ENCODE measurements around the gene TBC1D10A.
A peak's percentile ranks its signal among the peaks of the same experiment; 100 is the strongest.

TBC1D10A gene, protein sequence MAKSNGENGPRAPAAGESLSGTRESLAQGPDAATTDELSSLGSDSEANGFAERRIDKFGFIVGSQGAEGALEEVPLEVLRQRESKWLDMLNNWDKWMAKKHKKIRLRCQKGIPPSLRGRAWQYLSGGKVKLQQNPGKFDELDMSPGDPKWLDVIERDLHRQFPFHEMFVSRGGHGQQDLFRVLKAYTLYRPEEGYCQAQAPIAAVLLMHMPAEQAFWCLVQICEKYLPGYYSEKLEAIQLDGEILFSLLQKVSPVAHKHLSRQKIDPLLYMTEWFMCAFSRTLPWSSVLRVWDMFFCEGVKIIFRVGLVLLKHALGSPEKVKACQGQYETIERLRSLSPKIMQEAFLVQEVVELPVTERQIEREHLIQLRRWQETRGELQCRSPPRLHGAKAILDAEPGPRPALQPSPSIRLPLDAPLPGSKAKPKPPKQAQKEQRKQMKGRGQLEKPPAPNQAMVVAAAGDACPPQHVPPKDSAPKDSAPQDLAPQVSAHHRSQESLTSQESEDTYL

DNA sequence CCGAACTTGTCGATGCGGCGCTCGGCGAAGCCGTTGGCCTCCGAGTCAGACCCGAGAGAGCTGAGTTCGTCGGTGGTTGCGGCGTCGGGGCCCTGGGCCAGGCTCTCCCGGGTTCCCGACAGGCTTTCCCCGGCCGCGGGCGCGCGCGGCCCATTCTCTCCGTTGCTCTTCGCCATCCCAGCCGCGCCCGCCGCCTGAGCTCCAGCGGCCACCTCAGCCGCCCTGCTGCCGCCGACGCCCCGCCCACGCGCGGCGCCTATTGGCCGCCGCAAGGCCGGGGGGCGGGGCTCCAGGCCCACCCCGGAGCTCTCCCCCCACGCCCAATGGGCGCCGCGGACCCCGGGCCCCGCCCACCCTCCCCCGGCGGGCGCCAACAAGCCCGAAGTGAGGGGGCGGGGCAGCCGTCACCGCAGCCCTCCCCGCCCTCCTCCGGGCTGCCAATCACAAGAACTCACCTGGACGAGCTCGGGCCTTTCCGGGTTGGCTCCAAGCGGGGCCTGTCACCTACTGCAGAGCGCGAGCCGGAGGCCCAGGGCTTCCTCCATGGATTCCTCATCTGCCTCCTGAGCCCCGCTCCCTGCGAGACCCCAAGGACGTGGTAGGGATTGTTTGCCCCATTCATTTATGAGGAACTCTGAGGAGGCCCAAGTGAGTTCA is at the start of gene TBC1D10A:
Gene TBC1D10A, minus strand, starts transcription at position 236 of the 657 bp plus-strand sequence. Its CDS starts 60 bp downstream, at position 176.
- DNase-seq = peak in 54 of 56 donors; percentile 21 to 92 (median 70)

DNA sequence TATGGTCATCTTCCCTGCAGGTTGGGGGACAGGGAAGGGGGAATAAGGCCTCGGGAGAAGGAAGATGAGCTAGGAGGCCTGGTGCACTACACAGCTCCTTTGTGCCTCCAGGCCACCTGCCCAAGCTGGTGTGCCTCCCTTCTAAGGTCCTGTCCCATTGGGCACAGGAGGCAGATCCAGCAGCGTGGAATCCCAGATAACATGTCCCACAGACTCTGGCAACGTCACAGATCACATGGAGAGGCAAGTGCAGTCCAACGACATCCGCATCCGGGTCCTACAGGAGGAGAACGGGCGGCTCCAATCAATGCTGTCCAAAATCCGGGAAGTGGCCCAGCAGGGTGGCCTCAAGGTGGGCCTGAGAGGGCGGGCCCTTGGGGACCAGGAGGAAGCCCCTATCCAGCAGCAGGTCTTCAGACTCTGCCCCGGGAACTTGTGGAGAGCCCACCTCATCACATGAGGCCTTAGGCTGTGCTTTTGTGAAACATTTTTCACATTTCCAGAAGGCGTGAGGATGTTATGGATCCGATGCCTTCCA is 48.6 kb upstream of the TBC1D10A start:
- no peak for DNase-seq

DNA sequence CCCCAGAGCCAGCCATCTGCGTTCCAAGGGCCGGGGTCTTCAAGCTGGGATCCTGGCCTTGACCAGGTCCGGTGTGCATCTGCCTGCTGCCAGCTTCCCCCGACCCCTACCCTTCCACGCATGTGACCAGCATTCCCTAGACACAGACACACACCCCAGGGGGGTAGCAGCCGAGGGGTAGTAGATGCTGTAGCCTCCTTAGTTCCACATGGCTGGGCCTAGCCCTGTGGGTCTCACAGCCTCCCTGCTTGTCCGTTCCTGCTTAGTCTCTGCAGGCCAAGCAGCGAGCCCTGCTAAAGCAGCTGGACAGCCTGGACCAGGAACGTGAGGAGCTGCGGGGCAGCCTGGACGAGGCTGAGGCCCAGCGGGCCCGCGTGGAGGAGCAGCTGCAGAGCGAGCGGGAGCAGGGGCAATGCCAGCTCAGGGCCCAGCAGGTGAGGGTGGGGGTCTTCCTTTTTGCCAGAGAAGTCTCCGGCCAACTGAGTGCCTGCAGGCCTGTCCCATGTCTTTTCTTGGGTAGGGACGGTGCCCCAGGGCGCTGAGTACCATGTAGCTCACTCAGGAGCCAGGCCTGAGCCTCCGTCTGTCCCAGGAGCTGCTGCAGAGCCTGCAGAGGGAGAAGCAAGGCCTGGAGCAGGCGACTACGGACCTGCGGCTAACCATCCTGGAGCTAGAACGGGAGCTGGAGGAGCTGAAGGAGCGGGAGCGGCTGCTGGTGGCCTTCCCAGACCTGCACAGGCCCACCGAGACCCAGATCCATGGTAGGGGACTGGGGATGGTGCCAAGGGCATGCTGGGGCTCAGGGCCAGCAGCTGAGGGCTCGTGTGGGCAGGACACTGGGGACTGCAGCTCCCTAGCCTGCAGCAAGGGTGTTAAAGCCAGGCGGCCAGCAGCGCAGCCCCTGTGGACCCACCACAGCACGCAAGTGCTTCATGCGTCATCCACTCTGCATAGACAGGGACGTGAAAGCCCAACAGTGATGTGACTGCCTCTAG is 46.9 kb upstream of the TBC1D10A start:
- DNase-seq = peak in 4 of 56 donors; percentile 4 to 47 (median 25)

DNA sequence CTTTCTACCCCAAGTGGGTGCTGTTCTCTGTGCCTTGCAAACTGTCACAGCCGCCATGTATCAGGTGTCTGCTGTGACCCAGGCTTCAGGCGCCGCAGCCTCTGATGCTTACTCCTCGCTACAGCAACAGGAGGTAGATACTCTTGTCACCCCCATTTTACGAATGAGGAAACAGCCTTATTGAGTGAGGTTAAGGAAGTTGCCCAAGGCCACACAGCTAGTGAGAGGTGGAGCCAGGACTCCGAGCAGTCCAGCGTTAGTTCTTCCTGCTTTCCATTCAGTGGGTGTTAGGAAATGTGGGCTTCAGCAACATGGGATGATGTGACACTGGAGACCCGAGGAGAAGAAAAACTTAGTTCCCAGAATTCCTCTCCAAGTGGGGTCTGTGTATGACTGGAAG is 46.2 kb upstream of the TBC1D10A start:
- no peak for DNase-seq

- DNase-seq = no peak
Observed at GRCh38 chr22:30371981-30372380, 45.2 kb upstream of the TBC1D10A start.

DNA sequence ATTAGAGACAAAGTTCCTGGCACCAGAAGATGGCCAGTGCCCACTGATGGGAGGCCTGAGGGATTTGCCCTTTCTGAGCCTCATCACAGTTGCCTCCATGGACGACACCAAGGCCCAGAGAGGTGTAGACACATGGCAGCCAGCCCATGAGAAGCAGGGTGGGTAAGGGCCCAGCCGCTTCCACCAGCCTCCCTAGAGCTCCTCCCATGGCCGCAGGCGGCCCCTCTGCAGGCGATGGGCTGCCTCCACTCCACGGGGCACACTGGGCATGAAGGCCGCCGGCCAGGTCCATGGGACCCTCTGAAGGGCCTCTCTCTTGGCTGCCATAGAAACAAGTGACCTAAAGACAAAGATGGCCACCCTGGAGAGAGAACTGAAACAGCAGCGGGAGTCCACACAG is 44.6 kb upstream of the TBC1D10A start:
- no peak for DNase-seq

GRCh38 chr22:30370641-30371230 is 44.0 kb upstream of the TBC1D10A start:
- no peak for DNase-seq

- DNase-seq = no peak
Observed at GRCh38 chr22:30368420-30368819, 41.7 kb upstream of the TBC1D10A start.

- DNase-seq = no peak
Observed at GRCh38 chr22:30365891-30366290, 39.1 kb upstream of the TBC1D10A start.

GRCh38 chr22:30362651-30363281 is 36.0 kb upstream of the TBC1D10A start:
- no peak for DNase-seq

- no peak for DNase-seq
Observed at GRCh38 chr22:30361916-30362650, 35.3 kb upstream of the TBC1D10A start.

DNA sequence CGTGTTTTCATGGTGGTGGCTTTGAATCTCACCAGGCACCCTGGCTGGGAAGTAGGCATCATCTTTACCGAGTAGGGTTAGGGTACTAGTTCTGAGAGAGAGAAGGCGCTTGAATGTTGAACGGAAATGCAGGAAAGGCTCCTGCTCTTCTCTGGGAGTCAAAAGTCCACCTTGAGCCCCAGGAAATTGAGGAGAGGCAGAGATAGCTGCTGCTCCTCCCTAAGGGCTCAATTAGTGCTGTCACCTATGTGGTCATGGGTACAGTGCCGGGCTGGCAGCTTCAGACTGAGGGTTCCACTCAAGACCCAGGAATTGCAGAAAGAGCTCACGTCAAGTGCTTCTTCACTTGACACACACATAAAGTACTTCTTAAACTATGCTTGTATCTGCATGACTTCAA is 31.8 kb upstream of the TBC1D10A start:
- no peak for DNase-seq

DNA sequence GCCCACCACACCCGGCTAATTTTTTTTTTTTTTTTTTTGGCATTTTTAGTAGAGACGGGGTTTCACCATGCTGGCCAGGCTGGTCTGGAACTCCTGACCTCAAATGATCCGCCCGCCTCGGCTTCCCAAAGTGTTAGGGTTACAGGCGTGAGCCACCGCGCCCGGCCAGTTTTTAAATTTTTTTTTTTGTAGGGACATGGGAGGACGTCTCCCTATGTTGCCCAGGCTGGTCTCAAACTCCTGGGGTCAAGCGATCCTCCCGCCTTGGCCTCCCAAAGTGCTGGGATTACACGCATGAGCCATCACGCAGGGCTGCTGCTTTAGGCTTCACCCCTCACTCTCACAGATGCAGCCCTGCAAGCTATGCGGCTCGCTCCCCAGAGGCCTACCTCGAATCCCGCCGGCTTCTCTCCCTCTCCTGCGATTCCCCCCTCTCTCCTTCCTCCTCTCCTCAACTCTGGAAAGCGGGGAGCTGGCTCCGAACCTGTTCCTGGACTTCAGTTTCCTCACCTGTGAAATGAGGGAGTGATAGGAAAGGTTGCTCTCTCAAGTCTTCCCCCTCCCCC is 31.0 kb upstream of the TBC1D10A start:
- no peak for DNase-seq

GRCh38 chr22:30357236-30357570 is 30.5 kb upstream of the TBC1D10A start:
- DNase-seq = no peak

DNA sequence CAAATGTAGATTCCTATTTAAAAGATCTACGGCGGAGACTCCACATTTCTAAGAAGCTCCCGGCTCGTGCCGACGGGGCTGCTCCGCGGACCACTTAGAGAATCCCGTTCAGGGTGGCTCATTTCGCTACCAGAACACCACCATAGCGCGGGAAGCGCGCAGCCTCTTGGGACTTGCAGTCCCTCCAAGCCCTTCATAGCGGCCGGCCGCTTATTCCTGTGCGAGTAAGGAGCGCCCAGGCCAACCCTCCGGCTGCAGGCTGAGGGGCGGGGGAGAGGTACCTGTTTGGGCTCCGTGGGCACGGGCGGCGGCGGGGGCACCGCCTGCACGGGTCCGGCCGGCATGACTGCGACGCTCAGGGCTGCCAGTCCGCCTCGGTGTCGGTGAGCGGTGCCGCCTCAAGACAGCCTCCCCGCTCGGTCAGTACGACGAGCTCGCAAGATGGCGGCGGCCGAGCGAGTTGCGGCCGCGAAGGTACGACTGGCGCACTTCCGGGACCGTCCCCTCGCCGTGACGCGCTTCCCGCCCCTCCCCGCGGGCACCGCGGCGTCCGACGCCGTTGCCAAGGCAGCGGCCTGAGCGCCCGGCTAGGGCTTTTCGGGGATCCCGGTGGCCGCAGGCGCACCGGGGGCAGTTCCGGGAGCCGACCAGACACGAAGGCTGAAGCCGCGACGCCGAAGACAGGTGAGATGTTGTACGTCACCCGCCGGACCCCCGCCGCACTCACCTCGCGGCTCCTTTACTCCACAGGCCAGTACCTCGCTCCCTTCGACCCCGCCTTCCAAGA is 29.9 kb upstream of the TBC1D10A start, which contains the start of the genes CCDC157 and SF3A1:
Gene CCDC157, plus strand, starts transcription at position 559 of the 787 bp plus-strand sequence. CDS start 8,994 bp downstream, outside the sequence.
Gene SF3A1, minus strand, starts transcription at position 446 of the 787 bp plus-strand sequence. Its CDS starts 102 bp downstream, at position 344.
- peak; percentile 36 to 94 (median 85) for DNase-seq

DNA sequence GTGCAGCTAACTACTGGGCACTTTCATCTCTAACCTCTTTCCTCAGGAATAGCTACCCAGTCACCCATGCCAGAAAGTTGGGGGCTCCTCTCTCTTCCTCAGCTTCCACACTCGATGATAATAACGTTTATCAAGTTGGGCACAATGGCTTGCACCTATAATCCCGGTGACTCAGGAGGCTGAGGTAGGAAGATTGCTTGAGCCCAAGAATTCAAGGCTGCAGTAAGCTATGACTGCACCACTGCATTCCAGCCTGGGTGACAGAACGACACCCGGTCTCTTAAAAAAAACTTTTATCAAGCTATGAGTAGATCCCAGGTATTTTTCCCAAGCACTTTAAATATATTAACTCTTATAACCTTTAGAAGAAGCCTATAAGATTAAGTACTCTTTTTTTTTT is 27.9 kb upstream of the TBC1D10A start:
- no peak for DNase-seq

DNA sequence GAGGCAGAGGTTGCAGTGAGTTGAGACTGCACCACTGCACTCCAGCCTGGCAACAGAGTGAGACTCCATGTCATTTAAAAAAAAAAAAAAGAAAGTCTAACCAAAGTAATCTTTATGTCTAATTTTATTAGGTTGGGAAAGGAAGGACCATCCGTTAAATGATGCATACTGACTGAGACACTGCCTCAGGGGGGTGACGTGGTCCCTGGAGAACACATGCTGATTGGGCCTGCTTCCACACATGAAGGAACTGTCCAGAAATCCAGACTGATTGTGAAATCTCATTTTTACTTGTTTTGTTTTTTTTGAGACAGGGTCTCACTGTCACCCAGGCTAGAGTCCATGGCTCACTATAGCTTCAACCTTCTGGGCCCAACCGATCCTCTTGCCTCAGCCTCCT is 24.5 kb upstream of the TBC1D10A start:
- DNase-seq = no peak

GRCh38 chr22:30348809-30349208 is 22.1 kb upstream of the TBC1D10A start:
- no peak for DNase-seq
